GM21825 (cell line): ENCODE results near the gene MOCOS.
A peak's percentile ranks its signal among the peaks of the same experiment; 100 is the strongest.

Experiments
- ATAC-seq: cut with Tn5 transposase; IDR thresholded peaks from one replicate; pipeline ENCODE4 v1.9.1; 2021; ENCODE audit warnings: mild to moderate bottlenecking, moderate library complexity; ENCODE audit not compliant: unreplicated experiment

Gene MOCOS

GRCh38 chr18:36269157-36269556 is 81.9 kb downstream of the MOCOS start:
- ATAC-seq = no peak

- no peak for ATAC-seq
Measured at GRCh38 chr18:36271153-36271552, 83.9 kb downstream of the MOCOS start.

GRCh38 chr18:36273347-36273746 is 86.0 kb downstream of the MOCOS start:
- ATAC-seq = no peak

- ATAC-seq = no peak
Measured at GRCh38 chr18:36274083-36274715, 86.9 kb downstream of the MOCOS start.

GRCh38 chr18:36275561-36275960 is 88.3 kb downstream of the MOCOS start:
- ATAC-seq = no peak

- ATAC-seq = no peak
Measured at GRCh38 chr18:36279001-36279400, 91.7 kb downstream of the MOCOS start.

GRCh38 chr18:36281936-36282335 is 94.6 kb downstream of the MOCOS start:
- no peak for ATAC-seq

GRCh38 chr18:36283448-36283847 is 96.2 kb downstream of the MOCOS start:
- ATAC-seq = no peak

GRCh38 chr18:36284268-36284667 is 97.0 kb downstream of the MOCOS start:
- ATAC-seq = no peak

- no peak for ATAC-seq
Measured at GRCh38 chr18:36284671-36285295, 97.5 kb downstream of the MOCOS start.

GRCh38 chr18:36287653-36288052 is 100.4 kb downstream of the MOCOS start:
- no peak for ATAC-seq

GRCh38 chr18:36288689-36289088 is 101.4 kb downstream of the MOCOS start:
- no peak for ATAC-seq

GRCh38 chr18:36294031-36294430 is 106.7 kb downstream of the MOCOS start:
- no peak for ATAC-seq

- no peak for ATAC-seq
Measured at GRCh38 chr18:36295214-36295613, 107.9 kb downstream of the MOCOS start.

GRCh38 chr18:36295880-36296301 is 108.6 kb downstream of the MOCOS start:
- ATAC-seq = no peak

- ATAC-seq = peak; percentile 5
Measured at GRCh38 chr18:36296650-36297416, 109.5 kb downstream of the MOCOS start.

GRCh38 chr18:36297417-36298125 is 110.3 kb downstream of the MOCOS start, which contains the start of gene FHOD3:
TSS of gene FHOD3 (plus strand) at chr18:36297713. CDS start at chr18:36297836, 123 bp downstream.
- peak; percentile 67 for ATAC-seq

GRCh38 chr18:36298126-36298741 is 110.9 kb downstream of the MOCOS start:
- no peak for ATAC-seq

- ATAC-seq = no peak
Measured at GRCh38 chr18:36299015-36299414, 111.7 kb downstream of the MOCOS start.

GRCh38 chr18:36300211-36300610 is 112.9 kb downstream of the MOCOS start:
- no peak for ATAC-seq

GRCh38 chr18:36301884-36302283 is 114.6 kb downstream of the MOCOS start:
- ATAC-seq = no peak
